ENCODE results near the gene FAM118B. TPM values are rescaled to one million over a fixed set of nuclear protein-coding genes. Genes with fewer than 3 reads are reported as not detected.
A peak's percentile ranks its signal among the peaks of the same experiment; 100 is the strongest.
"Not testable (repeated sequence)": the region's sequence is repeated elsewhere in the genome, so short reads cannot be mapped to it uniquely, and the experiment has no call there.

FAM118B gene
- total RNA-seq, 4 donors from 2014 or later, result 12.1 to 16.1 (median 13.3) TPM

DNA sequence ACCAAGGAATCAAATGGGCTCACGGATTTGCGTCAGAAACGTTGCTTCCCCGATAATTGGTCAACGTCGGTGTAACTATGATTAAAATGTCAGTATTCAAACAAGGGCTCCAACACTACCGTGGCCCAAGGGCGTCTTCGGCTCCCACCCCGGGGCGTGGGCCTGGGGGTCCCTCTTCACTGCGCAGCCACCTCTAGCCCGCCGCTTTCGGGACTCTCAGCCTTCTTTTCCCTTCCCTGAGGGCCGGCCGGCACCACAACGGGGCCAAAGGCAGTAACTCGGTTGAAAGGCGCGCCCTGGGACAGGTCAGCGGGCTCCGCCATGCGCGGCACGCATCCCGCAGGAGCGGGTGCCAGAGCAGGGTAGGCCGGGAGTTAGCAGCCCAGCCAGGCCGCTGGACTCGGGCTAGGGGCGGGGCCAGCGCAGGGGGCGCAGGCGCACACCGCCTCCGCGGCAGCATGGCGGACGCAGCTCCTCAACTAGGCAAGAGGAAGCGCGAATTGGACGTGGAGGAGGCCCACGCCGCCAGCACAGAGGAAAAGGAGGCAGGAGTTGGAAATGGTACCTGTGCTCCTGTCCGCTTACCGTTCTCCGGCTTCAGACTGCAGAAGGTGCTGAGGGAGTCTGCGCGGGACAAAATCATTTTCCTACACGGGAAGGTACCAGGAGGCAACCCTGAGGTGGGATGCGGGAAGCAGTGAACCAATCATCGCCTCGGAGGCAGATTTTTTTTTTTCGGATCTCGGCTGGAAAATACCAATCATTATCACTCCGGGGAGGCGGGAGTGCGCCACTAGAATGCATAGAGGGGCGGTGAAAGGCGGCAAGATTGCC, 92.3 kb downstream of the FAM118B start, which contains the start of gene DCPS:
Gene DCPS, plus strand, starts transcription at position 438 of the 834 bp plus-strand sequence. Its CDS starts 21 bp downstream, at position 459.
- ATAC-seq (ENCODE audit: low FRiP score) (peak; percentile 100), DNase-seq (ENCODE audit: low spot score) (peak; percentile 57)
- TF ChIP-seq, protein P1, sequence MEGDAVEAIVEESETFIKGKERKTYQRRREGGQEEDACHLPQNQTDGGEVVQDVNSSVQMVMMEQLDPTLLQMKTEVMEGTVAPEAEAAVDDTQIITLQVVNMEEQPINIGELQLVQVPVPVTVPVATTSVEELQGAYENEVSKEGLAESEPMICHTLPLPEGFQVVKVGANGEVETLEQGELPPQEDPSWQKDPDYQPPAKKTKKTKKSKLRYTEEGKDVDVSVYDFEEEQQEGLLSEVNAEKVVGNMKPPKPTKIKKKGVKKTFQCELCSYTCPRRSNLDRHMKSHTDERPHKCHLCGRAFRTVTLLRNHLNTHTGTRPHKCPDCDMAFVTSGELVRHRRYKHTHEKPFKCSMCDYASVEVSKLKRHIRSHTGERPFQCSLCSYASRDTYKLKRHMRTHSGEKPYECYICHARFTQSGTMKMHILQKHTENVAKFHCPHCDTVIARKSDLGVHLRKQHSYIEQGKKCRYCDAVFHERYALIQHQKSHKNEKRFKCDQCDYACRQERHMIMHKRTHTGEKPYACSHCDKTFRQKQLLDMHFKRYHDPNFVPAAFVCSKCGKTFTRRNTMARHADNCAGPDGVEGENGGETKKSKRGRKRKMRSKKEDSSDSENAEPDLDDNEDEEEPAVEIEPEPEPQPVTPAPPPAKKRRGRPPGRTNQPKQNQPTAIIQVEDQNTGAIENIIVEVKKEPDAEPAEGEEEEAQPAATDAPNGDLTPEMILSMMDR (IDR thresholded peaks at IDR 0.05), result no peak

DNA sequence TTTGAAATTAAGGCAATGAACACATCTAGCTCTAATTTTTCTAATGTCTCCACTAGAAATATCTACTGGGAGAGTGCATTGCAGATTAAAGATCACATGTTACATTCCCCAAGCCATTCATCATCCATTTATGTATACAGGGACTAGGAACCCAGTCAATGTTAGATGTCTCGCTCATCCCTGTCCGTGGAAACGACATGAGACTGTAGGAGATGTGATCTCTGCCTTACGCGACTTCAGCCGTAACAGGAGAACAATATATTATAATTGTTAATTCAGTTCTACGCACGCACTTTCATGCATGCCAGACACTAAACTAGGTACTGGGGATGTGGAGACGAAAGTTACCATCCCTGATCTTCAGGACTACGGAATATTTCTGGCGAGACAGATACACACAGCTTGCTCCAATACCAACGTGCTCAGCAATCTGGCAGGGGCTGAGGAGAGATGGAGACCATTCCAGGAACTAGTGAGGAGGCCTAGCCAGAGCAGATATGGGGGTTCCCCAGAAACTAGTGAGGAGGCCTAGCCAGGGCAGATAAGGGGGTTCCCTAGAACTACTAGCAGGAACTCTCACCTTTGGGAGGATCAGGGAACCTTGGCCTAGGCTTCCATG, 93.0 kb downstream of the FAM118B start:
- DNase-seq (ENCODE audit: low spot score), result no peak

DNA sequence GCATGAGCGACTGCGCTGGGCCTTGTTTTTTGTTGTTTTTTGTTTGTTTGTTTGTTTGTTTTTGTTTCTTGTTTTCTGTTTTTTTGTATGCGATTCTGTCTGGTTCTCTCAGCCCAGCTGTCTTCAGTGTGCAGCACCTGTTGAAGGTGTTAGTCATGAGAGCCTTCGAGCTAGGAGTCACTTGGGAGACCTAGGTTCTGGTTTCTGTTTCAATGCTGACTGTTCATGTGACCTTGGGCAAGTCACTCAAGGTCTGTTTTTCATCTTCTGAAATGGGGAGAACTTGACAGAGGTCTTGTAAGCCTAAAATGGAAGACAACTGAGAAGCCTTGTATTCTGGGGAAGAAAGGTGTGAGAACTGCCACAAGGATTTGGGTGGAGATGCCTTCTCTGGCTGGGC, 94.1 kb downstream of the FAM118B start:
- DNase-seq (ENCODE audit: low spot score) (no peak), ATAC-seq (ENCODE audit: low FRiP score) (no peak)
- TF ChIP-seq, protein P1 (IDR thresholded peaks at IDR 0.05), result no peak

More for the DNA sequence above, 93.0 kb downstream of the FAM118B start:
- ATAC-seq (ENCODE audit: low FRiP score), result peak; percentile 11
- TF ChIP-seq, protein P1 (IDR thresholded peaks at IDR 0.05), result no peak

DNA sequence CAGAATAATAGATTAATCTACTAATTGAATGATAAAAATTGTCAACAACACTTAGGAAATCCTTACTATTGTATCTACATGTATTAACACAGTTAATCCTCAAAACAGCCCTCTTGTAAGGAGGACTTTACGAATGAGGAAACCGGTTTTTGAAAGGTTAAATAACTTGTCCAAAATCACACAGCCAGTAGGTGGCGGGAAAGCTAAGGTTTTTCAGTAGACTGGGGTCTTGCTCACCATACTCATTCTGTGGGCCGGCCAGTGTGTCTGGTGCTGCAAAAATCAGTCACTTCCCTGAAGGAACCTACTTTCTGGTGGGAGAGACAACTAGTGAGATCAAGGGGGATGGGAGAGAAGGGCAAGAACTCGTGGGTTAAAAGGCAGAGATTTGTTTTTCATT, 96.1 kb downstream of the FAM118B start:
- TF ChIP-seq, protein P1 (IDR thresholded peaks at IDR 0.05), result no peak
- DNase-seq (ENCODE audit: low spot score) (no peak), ATAC-seq (ENCODE audit: low FRiP score) (no peak)

DNA sequence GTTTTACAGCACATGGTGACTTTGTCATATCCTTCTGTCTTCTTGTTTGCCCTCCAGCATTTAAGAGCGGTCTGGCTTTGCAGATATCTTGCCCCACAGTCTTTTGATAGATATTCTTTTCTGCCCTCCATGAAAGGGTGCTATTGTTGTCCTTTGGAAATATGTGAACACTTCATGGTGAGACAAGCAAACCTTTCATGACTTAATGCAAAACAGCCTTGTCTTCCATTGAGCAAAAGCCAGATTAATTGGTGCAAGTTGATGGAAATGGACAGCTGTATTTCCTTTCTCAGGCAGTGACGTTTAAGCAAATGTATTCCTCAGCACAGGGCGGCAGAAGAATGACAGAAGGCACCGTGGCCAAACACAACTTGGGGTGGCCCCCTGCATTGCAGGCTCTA, 96.7 kb downstream of the FAM118B start:
- DNase-seq (ENCODE audit: low spot score) (no peak), ATAC-seq (ENCODE audit: low FRiP score) (no peak)
- TF ChIP-seq, protein P1 (IDR thresholded peaks at IDR 0.05), result no peak

DNA sequence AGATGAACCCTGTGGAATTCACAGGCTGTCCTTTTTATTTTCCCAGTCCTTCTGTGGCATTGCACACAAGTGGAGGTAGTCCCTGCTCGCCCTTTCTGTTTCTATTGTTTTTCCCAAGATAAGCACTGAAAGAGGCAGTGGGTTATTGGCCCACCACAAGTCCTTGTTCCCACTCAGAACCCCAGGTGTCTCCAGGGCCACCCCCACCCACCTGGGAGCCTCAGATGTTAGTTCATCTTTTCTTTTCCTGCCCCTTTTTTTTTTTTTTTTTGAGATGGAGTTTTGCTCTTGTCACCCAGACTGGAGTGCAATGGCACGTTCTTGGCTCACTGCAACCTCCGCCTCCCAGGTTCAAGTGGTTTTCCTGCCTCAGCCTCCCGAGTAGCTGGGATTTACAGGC, 97.2 kb downstream of the FAM118B start:
- ATAC-seq (ENCODE audit: low FRiP score), result not testable (repeated sequence)

DNA sequence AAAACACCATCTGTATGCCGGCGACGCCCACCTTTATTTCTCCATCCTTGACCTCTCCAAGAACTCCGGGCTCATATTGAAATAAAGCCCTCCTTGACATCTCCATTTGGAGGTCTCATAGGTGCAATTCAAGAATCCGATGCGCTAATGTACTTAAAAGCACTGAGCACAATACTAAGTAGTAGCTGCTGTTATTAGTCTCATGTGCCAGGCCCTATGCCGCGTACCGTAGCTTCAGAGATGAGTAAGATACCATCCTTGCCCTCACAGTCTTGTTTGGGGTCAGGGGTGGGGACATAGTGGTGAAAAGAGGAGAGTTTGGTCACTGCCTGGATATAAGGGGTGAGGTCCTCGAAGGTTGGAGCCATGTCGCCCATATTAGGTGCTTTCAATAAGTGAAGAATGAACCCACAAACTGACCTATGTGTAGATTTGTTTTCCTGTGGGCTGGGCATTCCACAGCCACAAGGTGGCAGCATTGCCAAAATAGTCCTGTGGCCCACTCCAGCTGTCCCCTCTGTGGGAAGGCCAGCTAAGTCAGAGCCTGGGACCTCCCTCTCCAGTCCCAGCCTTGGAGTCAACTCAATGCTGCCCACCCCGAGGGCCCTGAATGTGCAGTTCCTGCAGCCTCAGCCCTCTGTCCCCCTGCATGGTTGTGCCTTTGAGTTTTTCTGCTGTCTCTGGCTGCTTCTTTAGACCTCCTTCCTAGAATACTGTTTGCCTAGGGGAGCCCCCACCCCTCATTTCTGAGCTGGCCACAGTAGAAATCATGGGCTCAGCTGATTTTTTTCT, 98.8 kb downstream of the FAM118B start:
- ATAC-seq (ENCODE audit: low FRiP score), result peak; percentile 80
- TF ChIP-seq, protein P1 (IDR thresholded peaks at IDR 0.05), result peak in 1 of 3 donors; percentile 58

More for the DNA sequence above, 97.2 kb downstream of the FAM118B start:
- not testable (repeated sequence) for DNase-seq (ENCODE audit: low spot score)

More for the DNA sequence above, 98.8 kb downstream of the FAM118B start:
- peak; percentile 65 for DNase-seq (ENCODE audit: low spot score)

Measured in omental fat pad (tissue), 4 donors.